ENCODE measurements around the gene DMRT1. TPM values are rescaled to one million over a fixed set of nuclear protein-coding genes. Genes with fewer than 3 reads are reported as not detected.
"Not testable (repeated sequence)": the region's sequence is repeated elsewhere in the genome, so short reads cannot be mapped to it uniquely, and the experiment has no call there.

The DMRT1 gene
- total RNA-seq, 1 donor from 2014 or later = not detected

GRCh38 chr9:846852-847251 is 5.4 kb downstream of the DMRT1 start:
- Mint-ChIP-seq H3K9me3 (no peaks in the 10 kb centered on the region), H3K36me3 (ENCODE audit: low read depth) (peaks cover 3% of the 10 kb centered on the region)
- no peak for DNase-seq (ENCODE audit: low read depth, low spot score)

GRCh38 chr9:847505-847904 is 6.0 kb downstream of the DMRT1 start:
- Mint-ChIP-seq H3K4me1 (peaks cover 8% of the 10 kb centered on the region), H3K4me3 (no peak overlapping the region), H3K36me3 (ENCODE audit: low read depth) (peaks cover 3% of the 10 kb centered on the region), H3K9me3 (no peaks in the 10 kb centered on the region), H3K27me3 (ENCODE audit: low read depth) (peaks cover 77% of the 10 kb centered on the region), H3K27ac (ENCODE audit: unreplicated experiment) (no peak overlapping the region)
- no peak for TF ChIP-seq CTCF (conservative IDR thresholded peaks at IDR 0.05)
- no peak for DNase-seq (ENCODE audit: low read depth, low spot score)

More at GRCh38 chr9:846852-847251, 5.4 kb downstream of the DMRT1 start:
- Mint-ChIP-seq H3K4me3 (no peak overlapping the region), H3K4me1 (peaks cover 4% of the 10 kb centered on the region), H3K27ac (ENCODE audit: unreplicated experiment) (no peak overlapping the region), H3K27me3 (ENCODE audit: low read depth) (peaks cover 80% of the 10 kb centered on the region)
- TF ChIP-seq CTCF (conservative IDR thresholded peaks at IDR 0.05) = no peak

- no peak for DNase-seq (ENCODE audit: low read depth, low spot score)
- Mint-ChIP-seq H3K4me3 (no peak overlapping the region), H3K9me3 (no peaks in the 10 kb centered on the region), H3K27ac (ENCODE audit: unreplicated experiment) (no peak overlapping the region), H3K27me3 (ENCODE audit: low read depth) (peaks cover 60% of the 10 kb centered on the region), H3K4me1 (peaks cover 5% of the 10 kb centered on the region), H3K36me3 (ENCODE audit: low read depth) (peaks cover 3% of the 10 kb centered on the region)
- no peak for TF ChIP-seq CTCF (conservative IDR thresholded peaks at IDR 0.05)
Measured at GRCh38 chr9:849431-849830, 7.9 kb downstream of the DMRT1 start.

- H3K27me3 Mint-ChIP-seq (ENCODE audit: low read depth) = peaks cover 43% of the 10 kb centered on the region
- peaks cover 5% of the 10 kb centered on the region for H3K4me1 Mint-ChIP-seq
- TF ChIP-seq CTCF (conservative IDR thresholded peaks at IDR 0.05) = no peak
- no peak overlapping the region for H3K4me3 Mint-ChIP-seq
- no peak overlapping the region for H3K27ac Mint-ChIP-seq (ENCODE audit: unreplicated experiment)
- DNase-seq (ENCODE audit: low read depth, low spot score) = no peak
- H3K36me3 Mint-ChIP-seq (ENCODE audit: low read depth) = no peaks in the 10 kb centered on the region
- H3K9me3 Mint-ChIP-seq = no peaks in the 10 kb centered on the region
Measured at GRCh38 chr9:852539-852938, 11.0 kb downstream of the DMRT1 start.

- peaks cover 5% of the 10 kb centered on the region for H3K36me3 Mint-ChIP-seq (ENCODE audit: low read depth)
- no peak for TF ChIP-seq CTCF (conservative IDR thresholded peaks at IDR 0.05)
- H3K9me3 Mint-ChIP-seq = peaks cover 2% of the 10 kb centered on the region
- H3K27ac Mint-ChIP-seq (ENCODE audit: unreplicated experiment) = no peak overlapping the region
- no peak overlapping the region for H3K4me3 Mint-ChIP-seq
- peaks cover 21% of the 10 kb centered on the region for H3K27me3 Mint-ChIP-seq (ENCODE audit: low read depth)
- no peak for DNase-seq (ENCODE audit: low read depth, low spot score)
- H3K4me1 Mint-ChIP-seq = no peaks in the 10 kb centered on the region
Measured at GRCh38 chr9:859251-859650, 17.8 kb downstream of the DMRT1 start.

- H3K9me3 Mint-ChIP-seq = peaks cover 2% of the 10 kb centered on the region
- no peaks in the 10 kb centered on the region for H3K4me1 Mint-ChIP-seq
- no peak for DNase-seq (ENCODE audit: low read depth, low spot score)
- peaks cover 18% of the 10 kb centered on the region for H3K27me3 Mint-ChIP-seq (ENCODE audit: low read depth)
- H3K36me3 Mint-ChIP-seq (ENCODE audit: low read depth) = peaks cover 5% of the 10 kb centered on the region
- TF ChIP-seq CTCF (conservative IDR thresholded peaks at IDR 0.05) = no peak
- no peak overlapping the region for H3K27ac Mint-ChIP-seq (ENCODE audit: unreplicated experiment)
- no peak overlapping the region for H3K4me3 Mint-ChIP-seq
Measured at GRCh38 chr9:860706-861105, 19.2 kb downstream of the DMRT1 start.

- H3K36me3 Mint-ChIP-seq (ENCODE audit: low read depth); H3K4me1 Mint-ChIP-seq; H3K9me3 Mint-ChIP-seq; DNase-seq (ENCODE audit: low read depth, low spot score); H3K4me3 Mint-ChIP-seq; H3K27ac Mint-ChIP-seq (ENCODE audit: unreplicated experiment): not testable (repeated sequence)
- peaks cover 22% of the 10 kb centered on the region for H3K27me3 Mint-ChIP-seq (ENCODE audit: low read depth)
Measured at GRCh38 chr9:861525-861924, 20.0 kb downstream of the DMRT1 start.
